Left ventricle myocardium superior (tissue), 1 donor: Measurements from ENCODE around the gene PHKA2. TPM values are rescaled to one million over a fixed set of nuclear protein-coding genes. Genes with fewer than 3 reads are reported as not detected.
"Not testable (repeated sequence)": the region's sequence is repeated elsewhere in the genome, so short reads cannot be mapped to it uniquely, and the experiment has no call there.

Experiments used
- ATAC-seq: fragments of 200-7000 bp; cut with Tn5 transposase; one replicate; pipeline ENCODE4 v1.9.1; 2020; ENCODE audit warnings: mild to moderate bottlenecking, moderate library complexity
- DNase-seq: peaks from one replicate; pipeline ENCODE4 v3.0.0-alpha.2; 2020
- intact Hi-C: fragments of 100-400 bp; cut with micrococcal nuclease; formaldehyde crosslinking; loops from one replicate; pipeline ENCODE4 v1.11.0; 2022
- total RNA-seq: library from RNA; stranded (reverse); fragmentation: NEBNext Ultra II Directional; extraction: Animal tissue kit (Norgen Biotek cat#: 25700); gene quantifications from one replicate; pipeline ENCODE4 v1.2.1, GENCODE V29; 2021
- donor health status: DM: no; HTN: yes; CAD: no; lungs with severe emphysema.

Gene PHKA2
- total RNA-seq, 1 donor from 2014 or later, result 57.7 TPM

GRCh38 chrX:18980262-18980661 lies 3.7 kb downstream of the PHKA2 start:
- DNase-seq, intact Hi-C loops, ATAC-seq: not testable (repeated sequence)

- no peak for ATAC-seq
- no peak for DNase-seq
- intact Hi-C loops, result no loop called here
Measured at GRCh38 chrX:18974993-18975392, 8.9 kb downstream of the PHKA2 start.

- intact Hi-C loops, result no loop called here
- DNase-seq (no peak), ATAC-seq (peak; percentile 54)
Measured at GRCh38 chrX:18973527-18974192, 10.3 kb downstream of the PHKA2 start.

- intact Hi-C loops, result no loop called here
- DNase-seq (no peak), ATAC-seq (no peak)
Measured at GRCh38 chrX:18971506-18971905, 12.4 kb downstream of the PHKA2 start.

- no peak for DNase-seq
- intact Hi-C loops, result no loop called here
- peak; percentile 30 for ATAC-seq
Measured at GRCh38 chrX:18970465-18970864, 13.4 kb downstream of the PHKA2 start.

GRCh38 chrX:18966624-18967023 lies 17.3 kb downstream of the PHKA2 start:
- DNase-seq (peak; percentile 33), ATAC-seq (peak; percentile 90)
- intact Hi-C loops, result no loop called here

- DNase-seq (no peak), ATAC-seq (no peak)
- intact Hi-C loops, result no loop called here
Measured at GRCh38 chrX:18964901-18965300, 19.0 kb downstream of the PHKA2 start.

- intact Hi-C loops, result no loop called here
- ATAC-seq, result no peak
- no peak for DNase-seq
Measured at GRCh38 chrX:18964026-18964425, 19.9 kb downstream of the PHKA2 start.

- ATAC-seq, result no peak
- DNase-seq, result no peak
- intact Hi-C loops, result no loop called here
Measured at GRCh38 chrX:18962329-18962728, 21.6 kb downstream of the PHKA2 start.

GRCh38 chrX:18961686-18962085 lies 22.2 kb downstream of the PHKA2 start:
- no peak for ATAC-seq
- no peak for DNase-seq
- intact Hi-C loops, result no loop called here

- no peak for DNase-seq
- intact Hi-C loops, result no loop called here
- no peak for ATAC-seq
Measured at GRCh38 chrX:18956303-18957032, 27.4 kb downstream of the PHKA2 start.

- intact Hi-C loops, result no loop called here
- DNase-seq (no peak), ATAC-seq (no peak)
Measured at GRCh38 chrX:18955676-18956075, 28.2 kb downstream of the PHKA2 start.

- intact Hi-C loops, result no loop called here
- DNase-seq (no peak), ATAC-seq (no peak)
Measured at GRCh38 chrX:18951032-18951431, 32.9 kb downstream of the PHKA2 start.

GRCh38 chrX:18949944-18950301 lies 34.0 kb downstream of the PHKA2 start:
- DNase-seq, result no peak
- intact Hi-C loops, result no loop called here
- ATAC-seq, result no peak

GRCh38 chrX:18949291-18949943 lies 34.5 kb downstream of the PHKA2 start:
- intact Hi-C loops, result no loop called here
- DNase-seq (no peak), ATAC-seq (no peak)

GRCh38 chrX:18946611-18947010 lies 37.3 kb downstream of the PHKA2 start:
- ATAC-seq (no peak), DNase-seq (no peak)
- intact Hi-C loops, result no loop called here

- ATAC-seq (no peak), DNase-seq (no peak)
- intact Hi-C loops, result no loop called here
Measured at GRCh38 chrX:18946157-18946556, 37.8 kb downstream of the PHKA2 start.

- intact Hi-C loops, result no loop called here
- ATAC-seq (no peak), DNase-seq (no peak)
Measured at GRCh38 chrX:18945483-18945882, 38.4 kb downstream of the PHKA2 start.

GRCh38 chrX:18944482-18944881 lies 39.4 kb downstream of the PHKA2 start:
- intact Hi-C loops, result no loop called here
- no peak for DNase-seq
- no peak for ATAC-seq

GRCh38 chrX:18941896-18942295 lies 42.0 kb downstream of the PHKA2 start:
- ATAC-seq, result no peak
- intact Hi-C loops, result no loop called here
- DNase-seq, result no peak

GRCh38 chrX:18938710-18939109 lies 45.2 kb downstream of the PHKA2 start:
- no peak for DNase-seq
- intact Hi-C loops, result no loop called here
- no peak for ATAC-seq
